Limb (tissue), 2 donors: ENCODE measurements around the gene ANO9.

Experiments
- DNase-seq, 2 donors: peaks; one replicate each; pipeline ENCODE4 v3.0.0-alpha.2; 2016; ENCODE audit errors: extremely low spot score in 2 of 2

Gene ANO9

GRCh38 chr11:385594-386351 lies 56.0 kb downstream of the ANO9 start:
- DNase-seq, result no peak

- no peak for DNase-seq
Measured at GRCh38 chr11:384511-384910, 57.3 kb downstream of the ANO9 start.

DNA sequence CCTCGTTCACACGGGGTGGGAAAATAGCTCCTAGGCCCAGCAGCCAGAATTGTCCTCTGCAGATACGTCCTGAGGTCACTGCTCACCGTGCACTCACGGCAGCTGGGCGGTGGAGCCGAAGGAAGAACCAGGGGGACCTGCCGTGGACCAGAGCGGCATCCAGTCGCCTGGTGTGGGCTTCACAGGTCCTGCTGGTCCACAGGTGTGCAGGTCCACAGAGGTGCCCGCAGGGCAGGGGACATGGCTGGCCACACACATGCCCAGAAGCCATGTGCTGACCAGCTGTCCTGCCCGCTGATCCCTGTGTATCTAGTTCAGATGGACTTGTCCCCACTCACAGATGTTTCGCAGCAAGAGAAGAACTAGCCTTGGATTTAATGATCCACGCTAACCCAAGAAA lies 58.4 kb downstream of the ANO9 start:
- DNase-seq, result no peak

DNA sequence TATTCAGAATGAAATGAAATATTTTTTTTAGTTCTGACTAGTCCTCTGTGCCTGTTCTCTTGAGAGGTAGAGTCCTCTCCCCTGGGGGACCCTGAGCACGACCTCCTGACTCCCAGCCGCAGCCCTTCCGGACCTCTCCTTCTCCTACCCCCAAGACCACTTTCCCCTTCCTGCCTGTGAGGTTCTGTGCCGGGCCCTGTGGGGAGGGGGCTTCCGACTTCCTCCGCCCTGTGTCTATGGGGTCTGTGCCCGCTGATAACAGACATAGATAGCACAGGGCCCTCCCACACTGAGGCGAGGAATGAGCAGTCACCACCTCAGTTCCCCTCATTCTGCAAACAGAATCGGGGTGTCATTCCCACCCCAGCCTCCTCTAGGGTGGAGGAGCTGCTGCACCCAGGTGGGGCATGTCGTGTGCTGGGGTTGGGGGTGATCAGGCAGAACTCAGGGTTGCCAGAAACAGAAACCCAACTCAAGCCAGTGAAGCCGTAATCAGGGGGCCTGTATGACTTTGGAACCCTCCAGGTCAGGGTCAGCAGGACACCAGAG lies 59.7 kb downstream of the ANO9 start:
- no peak for DNase-seq

- DNase-seq, result no peak
Measured at GRCh38 chr11:381501-382072, 60.2 kb downstream of the ANO9 start.

DNA sequence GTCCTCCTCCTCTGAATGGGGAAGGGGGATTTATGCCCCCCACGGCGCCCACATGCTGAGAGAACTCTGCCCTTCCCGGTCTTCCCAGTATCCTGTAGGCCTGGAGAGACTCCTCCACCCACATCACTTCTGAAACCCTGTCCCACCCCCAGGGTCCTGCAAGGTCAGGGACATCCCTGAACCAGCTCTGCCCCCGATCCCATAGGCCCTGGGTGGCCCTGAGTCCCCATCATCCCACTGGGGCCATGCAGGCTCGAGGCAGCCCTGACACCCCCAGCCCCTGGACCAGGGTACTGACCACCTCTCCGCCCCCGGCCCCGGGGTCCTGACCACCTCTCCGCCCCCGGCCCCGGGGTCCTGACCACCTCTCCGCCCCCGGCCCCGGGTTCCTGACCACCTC lies 60.8 kb downstream of the ANO9 start:
- DNase-seq, result no peak

DNA sequence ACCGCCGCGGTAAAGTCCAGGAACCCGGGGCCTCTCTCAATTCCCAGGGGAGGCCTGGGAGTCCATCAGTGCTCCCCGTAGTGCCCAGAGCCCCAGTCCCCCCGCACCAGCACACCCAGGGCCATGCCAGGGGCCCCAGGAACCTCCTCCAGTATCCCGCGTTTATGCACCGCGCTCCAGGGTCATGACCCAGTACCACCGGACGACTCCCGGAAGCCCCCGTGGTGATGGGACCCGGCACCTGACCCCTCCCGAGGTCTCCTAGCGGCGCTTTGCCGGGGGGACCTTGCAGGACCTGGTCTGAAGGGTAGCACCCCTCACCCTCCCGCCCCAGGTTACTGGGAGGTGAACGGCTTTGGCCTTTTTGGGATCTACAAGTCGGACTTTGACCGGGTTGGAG lies 61.3 kb downstream of the ANO9 start:
- DNase-seq, result no peak

- DNase-seq, result no peak
Measured at GRCh38 chr11:380095-380480, 61.7 kb downstream of the ANO9 start.

GRCh38 chr11:379205-380094 lies 62.4 kb downstream of the ANO9 start:
- DNase-seq, result no peak

GRCh38 chr11:377883-378500 lies 63.8 kb downstream of the ANO9 start:
- no peak for DNase-seq

- DNase-seq, result no peak
Measured at GRCh38 chr11:377174-377865, 64.5 kb downstream of the ANO9 start.

DNA sequence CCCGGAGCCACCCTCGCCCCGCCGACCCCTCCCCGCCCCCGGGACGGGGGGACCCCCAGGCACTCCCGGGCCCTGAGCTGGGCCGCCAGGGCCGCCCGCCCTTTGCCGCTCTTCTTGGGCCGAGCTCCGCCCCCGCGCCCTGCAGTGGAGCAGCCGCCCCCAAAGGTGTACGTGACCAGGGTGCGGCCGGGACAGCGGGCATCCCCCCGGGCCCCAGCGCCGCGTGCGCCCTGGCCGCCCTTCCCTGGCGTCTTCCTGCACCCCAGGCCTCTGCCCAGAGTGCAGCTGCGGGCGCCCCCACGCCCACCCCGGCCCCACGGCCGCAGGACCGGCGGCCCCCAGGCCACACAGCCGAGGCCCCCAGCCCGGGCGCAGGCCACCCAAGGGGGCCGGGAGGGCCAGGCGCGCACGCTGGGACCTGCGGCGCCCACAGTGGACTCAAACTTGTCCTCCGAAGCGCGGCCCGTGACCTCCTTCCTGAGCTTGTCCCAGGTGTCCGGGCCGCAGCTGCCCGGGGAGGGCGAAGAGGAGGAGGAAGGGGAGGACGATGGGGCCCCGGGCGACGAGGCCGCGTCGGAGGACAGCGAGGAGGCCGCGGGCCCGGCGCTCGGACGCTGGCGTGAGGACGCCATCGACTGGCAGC lies 65.2 kb downstream of the ANO9 start:
- DNase-seq, result no peak

DNA sequence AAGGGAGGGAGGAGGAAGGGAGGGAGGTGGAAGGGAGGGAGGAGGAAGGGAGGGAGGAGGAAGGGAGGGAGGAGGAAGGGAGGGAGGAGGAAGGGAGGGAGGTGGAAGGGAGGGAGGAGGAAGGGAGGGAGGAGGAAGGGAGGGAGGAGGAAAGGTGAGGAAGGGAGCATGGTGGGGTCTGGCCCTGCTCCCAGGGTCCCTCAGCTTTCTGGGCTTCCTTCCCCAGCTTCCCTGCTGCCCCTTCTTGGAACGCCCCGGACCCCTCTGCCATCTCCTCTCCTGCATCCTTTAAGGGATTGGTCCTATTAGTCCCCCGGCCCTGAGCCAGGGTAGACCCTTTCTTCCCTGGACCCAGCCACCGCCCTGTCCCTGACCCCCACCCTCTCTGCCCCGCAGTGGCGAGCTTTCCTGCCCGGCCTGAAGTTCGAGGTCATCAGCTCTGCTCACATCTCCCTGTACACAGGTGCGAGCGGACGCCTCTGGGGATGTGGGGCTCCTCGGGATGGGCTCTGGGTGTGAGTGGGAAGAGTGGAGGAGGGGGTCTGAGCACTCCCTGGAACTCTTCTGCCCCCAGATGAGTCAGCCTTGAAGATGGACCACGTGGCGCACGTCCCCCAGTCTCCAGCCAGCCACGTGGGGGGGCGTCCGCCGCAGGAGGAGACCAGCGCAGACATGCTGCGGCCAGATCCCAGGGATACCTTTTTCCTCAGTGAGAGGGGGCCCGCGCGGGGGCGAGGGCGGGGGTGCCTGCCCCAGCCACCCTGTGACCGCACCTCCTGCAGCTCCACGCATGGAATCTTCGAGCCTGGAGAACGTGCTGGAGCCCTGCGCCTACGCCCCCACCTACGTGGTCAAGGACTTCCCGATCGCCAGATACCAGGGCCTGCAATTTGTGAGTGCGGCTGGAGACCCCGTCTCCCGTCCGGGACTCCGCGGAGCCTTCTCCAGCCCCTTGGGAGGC lies 66.5 kb downstream of the ANO9 start:
- DNase-seq, result no peak

DNA sequence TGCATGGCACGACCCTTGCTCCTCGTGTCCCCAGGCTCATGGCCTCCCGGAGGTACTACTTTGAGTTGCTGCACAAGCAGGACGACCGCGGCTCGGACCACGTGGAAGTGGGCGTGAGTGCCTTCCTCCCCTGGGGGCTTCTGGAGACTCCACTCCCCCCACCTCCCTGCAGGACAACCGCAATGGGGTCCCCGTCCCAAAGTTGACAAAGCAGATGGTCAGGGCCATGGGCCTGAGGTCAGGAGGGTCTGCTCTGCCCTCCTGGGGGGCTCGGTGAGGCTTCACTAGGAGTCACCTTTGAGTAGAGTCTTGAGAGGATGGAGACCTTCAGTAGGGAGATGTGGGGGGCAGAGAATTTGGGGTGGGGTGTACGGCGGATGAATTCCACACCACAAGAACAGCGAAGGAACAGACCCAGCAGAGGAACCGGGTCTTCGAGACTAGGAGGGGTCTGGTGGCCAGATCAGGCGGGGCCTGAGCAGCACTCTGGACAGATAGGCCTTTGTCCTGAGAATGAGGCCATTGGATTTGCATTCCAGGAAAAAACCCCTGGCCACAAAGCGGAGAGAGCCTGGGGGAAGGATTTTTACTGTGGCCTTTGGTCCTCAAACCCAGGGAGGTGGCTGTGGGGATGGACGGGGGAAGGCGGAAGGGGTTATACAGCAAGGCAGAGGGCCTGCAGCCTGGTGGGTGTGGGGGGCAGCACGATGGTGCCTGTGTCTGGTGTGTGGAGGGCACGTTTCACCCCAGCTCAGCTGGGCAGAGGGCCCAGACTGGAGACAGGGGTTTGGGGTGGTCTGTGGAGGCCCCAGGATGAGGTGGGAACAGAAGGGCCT lies 67.9 kb downstream of the ANO9 start:
- no peak for DNase-seq

DNA sequence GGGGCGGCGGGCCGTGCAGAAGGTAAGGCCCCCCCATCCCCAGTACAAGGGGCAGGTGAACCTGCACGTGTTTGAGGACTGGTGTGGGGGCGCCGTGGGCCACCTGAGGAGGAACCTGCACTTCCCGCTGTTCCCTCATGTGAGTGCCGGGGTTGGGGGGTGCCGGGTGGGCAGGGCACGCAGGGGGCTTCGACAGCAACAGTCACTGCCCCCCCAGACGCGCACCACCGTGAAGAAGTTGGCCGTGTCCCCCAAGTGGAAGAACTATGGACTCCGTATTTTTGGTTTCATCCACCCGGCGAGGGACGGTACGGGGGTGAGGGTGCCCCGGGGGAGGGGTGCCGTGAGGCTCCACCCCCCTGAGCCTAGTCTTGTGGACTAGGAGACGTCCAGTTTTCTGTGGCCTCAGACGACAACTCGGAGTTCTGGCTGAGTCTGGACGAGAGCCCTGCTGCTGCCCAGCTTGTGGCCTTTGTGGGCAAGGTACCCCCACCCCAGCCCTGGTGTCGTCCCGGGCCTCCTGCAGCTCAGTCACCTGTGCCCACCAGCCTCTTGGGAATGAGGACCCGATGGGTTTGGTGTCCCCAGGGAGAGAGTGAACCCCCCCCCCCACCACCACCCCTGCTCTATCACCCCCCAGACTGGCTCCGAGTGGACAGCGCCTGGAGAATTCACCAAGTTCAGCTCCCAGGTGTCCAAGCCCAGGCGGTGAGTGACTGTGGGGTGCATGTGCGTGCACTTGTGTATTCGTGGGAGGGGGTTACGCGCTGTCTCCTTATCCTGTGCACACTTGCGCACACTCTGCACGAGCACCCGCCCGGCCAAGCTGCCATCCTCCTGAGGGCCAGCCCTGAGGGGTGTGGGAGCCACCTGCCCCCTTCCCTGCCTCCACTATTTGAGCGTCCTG lies 68.7 kb downstream of the ANO9 start:
- DNase-seq, result no peak

DNA sequence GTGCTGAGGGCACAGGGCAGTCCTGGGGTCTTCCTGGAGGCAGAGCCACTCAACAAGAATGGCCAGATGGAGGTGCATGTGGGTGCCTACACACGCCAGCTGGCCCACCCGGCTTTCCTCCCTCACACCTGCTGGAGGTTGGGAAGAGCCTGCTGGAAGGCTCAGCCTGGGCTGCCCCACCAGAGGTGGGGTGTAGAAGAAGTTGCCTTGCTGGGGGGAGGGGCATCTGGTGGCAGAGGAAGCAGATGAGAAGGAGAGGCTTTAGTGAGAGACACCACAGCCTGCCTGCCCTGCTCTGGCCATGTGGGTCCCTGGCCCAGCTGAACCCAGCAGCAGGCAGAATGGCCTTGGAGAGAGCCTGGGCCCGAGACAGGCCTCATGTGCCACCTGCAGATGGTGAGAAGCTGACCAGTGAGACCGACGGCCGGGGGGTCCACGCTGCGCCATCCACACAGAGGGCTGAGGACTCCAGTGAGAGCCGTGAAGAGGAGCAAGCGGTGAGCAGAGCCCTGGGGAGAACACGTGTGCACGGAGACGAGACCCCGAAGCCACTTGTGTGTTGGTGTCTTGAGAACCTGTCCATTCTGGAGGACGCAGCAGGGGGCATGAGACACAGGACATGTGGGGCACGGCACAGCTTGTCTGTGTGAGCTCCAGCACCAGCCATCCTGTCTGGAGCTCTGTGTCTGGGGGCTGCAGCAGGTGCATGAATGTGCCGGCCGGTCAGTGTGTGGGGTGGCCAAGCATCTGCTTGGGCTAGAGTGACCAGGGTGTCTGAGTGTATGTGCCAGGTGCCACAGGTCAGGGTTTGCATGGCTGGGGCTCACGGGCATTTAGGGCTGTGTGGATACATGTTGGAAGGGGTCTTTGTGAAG lies 69.9 kb downstream of the ANO9 start:
- DNase-seq, result no peak

DNA sequence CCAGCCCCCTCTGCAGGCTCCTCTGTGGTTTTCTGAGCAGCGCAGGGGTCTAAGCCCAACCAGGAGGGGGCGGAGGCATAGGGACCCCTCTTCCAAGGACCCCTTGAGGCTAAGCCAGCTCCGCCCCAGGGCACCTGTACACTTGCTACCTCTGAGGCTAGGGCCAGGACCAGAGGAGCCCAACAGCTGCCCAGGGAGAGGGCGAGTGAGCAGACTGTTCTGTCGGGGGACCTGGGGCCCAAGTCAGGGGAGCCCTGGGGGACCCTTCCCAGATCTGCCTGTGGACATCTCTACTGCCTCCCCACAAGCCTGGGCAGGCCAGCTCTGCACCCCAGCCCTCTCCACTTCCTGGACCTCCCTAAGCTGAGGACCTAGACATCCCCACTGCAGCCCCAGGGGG lies 70.8 kb downstream of the ANO9 start:
- DNase-seq, result no peak
